Renal cortex interstitium (tissue), 11 donors: ENCODE measurements around the gene FKBP5. TPM values are rescaled to one million over a fixed set of nuclear protein-coding genes. Genes with fewer than 3 reads are reported as not detected.
A peak's percentile ranks its signal among the peaks of the same experiment; 100 is the strongest.
"Not testable (repeated sequence)": the region's sequence is repeated elsewhere in the genome, so short reads cannot be mapped to it uniquely, and the experiment has no call there.

Experiments
- DNase-seq, 11 donors: peaks; one replicate each; pipeline ENCODE4 v3.0.0-alpha.2; 2013; ENCODE audit warnings: low read depth in 9 of 11, low spot score in 4 of 11; ENCODE audit errors: extremely low read depth in 1 of 11
- polyA plus RNA-seq, 3 donors: library from polyadenylated mRNA; unstranded; fragments of 120-200 nt; gene quantifications; one replicate each; pipeline ENCODE4 v1.2.1, GENCODE V29; 2013; ENCODE audit not compliant: insufficient read length in 3 of 3

The FKBP5 gene
- polyA plus RNA-seq, 3 donors: 18.5 to 31.4 (median 29.8) TPM

DNA sequence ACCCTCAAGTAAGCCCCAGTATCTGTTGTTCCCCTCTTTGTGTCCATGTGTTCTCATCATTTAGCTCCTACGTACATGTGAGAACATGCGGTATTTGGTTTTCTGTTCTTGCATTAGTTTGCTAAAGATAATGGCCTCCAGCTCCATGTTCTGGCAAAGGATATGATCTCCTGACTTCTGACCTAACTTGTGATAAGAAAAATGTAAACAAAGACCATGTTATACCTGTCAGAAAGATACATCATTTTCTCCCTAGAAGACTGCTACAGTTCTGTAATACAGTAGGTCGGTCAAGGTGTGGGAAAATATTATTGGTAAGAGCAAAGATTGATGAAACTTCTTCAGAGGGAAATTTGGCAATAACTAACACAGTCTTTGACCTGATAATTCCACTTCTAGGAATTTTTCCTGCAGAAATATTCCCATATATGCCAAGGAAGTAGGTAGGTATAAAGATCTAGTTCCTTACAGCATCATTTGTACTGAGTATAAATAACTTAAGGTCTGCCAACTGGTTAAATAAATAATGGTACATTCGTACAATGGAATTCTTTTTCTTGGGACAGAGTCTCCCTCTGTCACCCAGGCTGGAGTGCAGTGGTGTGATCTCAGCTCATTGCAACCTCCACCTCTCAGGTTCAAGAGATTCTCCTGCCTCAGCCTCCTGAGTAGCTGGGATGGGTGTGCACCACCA is 19.1 kb upstream of the FKBP5 start:
- DNase-seq: no peak

DNA sequence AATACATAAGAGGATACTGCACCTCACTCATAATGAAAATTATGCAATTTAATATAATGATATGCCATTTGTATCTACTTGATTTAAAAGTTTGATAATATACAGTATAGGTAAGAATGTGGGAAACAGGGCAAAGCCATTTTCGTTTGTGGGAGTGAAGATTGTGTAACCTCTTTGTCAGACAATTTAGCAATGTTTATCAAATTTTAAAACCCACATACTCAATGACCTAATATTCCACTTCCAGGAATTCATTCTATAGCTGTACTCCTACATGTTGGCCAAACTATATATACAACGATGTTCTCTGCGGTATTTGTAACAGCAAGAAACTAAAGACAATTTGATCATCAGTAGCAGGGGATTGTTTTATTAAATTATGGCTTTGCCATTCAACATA is 17.8 kb upstream of the FKBP5 start:
- no peak for DNase-seq

DNA sequence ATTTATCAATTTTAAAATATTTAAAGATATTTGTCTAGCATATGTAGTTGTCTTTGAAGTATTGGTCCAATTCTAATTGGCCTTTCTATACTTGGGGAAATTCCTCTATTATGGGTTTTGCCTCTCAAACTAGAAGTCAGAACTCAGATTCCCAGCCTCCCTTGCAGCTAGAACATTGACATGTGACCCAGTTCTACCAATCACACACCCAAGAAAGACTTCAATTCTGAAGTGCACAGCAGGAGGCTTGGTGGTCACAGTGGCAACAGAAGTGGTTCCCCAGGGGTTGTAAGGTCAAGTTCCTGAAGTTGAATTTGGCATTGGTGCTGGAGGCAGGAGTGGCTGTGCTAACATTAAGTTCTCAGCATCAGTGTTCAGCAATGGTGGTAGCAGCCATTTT is 14.8 kb upstream of the FKBP5 start:
- DNase-seq: no peak

DNA sequence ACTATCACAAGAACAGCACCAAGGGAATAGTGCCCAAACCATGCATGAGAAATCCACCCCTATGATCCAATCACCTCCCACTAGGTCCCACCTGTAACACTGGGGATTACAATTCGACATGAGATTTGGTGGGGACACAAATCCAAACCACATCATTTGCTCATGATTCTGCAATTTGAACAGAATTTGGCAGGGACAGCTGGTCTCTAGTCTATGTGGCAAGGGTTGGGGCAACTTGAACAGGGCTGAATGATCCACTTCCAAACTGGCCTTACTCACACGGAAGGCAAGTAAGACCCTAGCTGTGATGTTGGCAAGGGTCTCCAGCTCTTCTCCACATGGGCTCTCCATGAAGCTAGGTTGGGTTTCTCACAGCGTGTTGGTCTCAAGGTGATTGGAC is 10.1 kb upstream of the FKBP5 start:
- no peak for DNase-seq

DNA sequence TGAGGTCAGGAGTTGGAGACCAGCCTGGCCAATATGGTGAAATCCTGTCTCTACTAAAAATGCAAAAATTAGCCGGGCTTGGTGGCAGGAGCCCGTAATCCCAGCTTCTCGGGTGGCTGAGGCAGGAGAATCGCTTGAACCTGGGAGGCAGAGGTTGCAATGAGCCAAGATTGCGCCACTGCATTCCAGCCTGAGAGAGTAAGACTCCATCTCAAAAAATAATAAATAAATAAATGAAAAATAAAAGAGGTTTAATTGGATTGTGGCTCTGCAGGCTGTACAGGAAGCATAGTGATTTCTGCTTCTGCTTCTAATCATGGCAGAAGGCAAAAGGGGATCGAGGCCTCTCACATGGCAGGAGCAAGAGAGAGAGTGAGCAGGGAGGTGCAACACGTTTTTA is 9.7 kb upstream of the FKBP5 start:
- DNase-seq: not testable (repeated sequence)

DNA sequence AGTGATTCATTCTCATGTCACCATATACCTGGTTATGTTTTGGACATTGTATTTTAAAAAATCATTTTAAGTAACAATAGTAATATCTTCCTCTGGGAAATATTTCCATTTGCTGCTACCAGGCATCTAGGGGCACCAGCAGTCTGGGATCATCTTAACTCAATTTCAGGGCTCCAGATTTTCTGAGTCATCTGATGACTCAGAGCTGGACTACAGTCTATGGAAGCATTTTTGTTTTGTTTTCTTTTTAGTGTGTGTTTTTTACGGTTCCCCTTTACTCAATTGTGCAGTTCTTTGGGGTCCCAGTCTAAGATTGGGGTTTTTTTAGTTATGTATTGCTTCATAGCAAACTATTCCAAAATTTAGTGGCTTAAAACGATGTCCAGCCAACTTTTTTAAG is 5.7 kb upstream of the FKBP5 start:
- DNase-seq: no peak

DNA sequence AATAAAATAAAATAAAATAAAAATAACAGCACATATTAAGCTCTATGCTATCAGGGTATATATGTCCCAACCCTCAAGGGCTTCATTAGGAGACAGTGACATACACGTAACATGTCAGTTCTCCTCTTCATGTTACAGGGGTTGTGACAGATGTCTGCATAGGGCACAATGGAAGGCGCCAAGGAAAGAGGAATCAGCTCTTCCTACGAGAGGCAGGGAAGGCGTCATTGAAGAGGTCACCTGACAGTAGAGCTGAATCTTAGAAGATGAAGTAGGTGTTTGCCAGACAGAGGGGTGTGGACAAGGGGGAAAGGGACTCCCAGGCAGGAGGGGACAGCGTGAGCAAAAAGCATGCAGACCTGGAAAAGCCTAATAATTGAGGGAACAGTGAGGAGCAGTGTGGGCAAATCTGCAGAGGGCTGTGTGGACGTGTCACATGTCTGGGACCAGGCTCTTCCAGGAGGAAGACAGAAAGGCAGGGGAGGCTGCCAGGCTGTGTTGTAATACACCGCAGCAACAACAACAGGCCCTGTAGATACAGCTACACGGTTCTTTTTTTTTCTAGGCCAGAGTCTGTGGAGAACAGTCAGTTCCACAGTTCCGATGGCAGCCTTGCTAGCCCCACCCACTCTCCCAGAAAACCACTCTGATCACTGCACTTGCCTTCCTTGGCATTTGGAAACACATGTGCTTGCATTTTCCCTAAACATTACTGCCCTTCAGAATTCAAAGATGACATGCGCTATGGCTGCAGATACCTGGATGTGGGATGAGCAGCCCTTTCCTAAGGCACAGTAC is 2.5 kb upstream of the FKBP5 start:
- no peak for DNase-seq

DNA sequence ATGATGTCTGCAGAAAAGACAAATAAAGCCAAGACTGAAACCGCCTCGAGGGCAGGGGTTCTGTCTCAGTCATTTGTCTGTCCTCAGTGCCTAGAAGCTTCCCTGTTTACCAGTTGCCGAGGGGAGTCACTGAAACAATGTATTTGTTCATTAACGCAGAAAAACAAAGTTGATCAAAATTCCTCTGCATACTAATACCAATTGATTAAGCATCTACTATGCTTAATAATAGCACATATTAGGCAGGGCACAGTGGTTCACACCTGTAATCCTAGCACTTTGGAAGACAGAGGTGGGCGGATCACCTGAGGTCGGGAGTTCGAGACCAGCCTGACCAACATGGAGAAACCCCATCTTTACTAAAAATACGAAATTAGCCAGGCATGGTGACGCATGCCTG is 1.8 kb upstream of the FKBP5 start:
- DNase-seq: no peak

DNA sequence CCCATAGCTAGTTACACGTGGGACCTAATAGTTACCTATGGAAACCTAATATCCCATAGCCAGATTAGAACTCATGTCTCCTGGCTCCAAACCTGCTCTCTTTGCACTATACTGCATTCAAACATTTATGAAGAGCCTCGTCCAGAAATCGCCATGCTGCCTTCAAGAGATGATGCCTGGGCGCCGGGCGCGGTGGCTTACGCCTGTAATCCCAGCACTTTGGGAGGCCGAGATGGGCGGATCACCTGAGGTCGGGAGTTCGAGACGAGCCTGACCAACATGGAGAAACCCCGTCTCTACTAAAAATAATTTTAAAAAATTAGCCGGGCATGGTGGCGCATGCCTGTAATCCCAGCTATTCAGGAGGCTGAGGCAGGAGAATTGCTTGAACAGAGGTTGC is 1.3 kb upstream of the FKBP5 start:
- not testable (repeated sequence) for DNase-seq

DNA sequence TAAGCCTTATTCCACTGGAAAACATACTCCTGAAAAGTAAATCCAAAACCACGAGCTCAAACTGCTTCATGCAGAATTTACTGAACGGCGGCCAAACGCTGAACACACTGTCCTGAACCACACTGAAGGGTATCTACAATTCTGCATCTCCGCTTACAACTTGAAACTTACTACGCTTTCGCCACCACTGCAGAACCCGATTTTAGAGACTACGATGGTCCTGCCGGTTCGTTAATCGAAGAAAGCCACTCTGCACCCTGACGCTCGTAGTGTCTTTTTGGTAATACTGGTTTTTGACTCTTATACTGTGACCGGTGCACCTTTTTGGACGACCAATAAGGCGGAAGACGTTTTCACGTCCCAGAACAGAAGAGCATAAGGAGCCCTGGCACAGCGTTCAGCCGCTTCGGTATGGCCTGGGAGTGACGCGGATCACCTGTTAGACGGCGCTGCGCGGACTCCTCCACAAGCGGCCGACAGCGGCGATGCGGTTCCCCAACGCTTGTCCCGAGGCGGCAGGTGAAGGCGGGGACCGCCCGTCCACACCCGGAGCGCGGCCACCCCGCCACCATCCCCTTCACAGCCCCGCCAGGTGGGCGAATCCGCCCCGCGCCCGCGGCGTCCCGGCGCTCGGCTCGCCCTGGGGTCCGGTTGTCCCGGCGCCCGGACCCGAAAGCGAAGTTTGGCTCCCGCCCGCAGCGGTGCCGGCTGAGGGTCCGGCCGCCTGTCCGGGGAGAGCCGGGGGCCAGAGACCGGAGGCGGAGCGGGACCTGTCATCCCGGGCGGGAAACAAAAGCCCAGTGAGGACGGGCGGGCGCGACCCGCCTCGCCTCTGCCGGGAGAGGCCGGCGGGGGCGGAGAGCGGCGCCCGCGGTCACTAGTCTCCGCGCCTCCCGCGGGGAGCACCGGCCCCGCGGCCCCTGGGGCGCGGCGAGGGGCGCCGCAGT is 784 bp downstream of the FKBP5 start:
- peak in 8 of 11 donors; percentile 21 to 43 (median 32) for DNase-seq

DNA sequence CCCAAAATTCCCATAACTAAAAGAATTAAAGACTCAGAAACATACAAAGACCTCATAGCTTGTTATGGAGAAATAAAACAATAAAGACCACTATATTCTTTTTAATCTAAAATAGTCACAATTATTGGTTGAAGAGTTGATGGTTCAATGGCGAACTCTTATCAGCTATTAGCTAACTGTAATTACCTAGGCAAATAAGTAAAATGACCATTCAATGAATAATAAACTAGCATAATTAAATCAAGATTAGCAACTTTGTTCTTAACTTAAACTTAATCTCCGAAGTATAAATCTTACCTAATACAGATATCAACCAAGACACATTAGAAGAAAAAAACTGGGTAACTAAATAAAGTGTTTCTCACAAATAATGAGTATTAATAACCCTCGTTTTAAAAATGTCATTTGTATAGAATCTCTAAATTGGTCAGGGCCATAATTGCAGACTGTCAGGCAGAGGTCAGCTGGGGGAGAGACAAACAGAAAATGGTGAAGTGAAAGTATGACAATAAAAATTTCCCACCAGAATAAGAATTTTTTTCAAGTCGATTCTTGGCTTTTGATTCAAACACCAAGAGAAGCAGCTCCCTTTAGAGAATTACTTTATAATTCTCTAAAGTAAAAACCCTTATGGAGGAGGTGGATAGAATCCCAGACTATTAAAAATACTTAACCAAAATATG is 1.7 kb downstream of the FKBP5 start:
- no peak for DNase-seq

DNA sequence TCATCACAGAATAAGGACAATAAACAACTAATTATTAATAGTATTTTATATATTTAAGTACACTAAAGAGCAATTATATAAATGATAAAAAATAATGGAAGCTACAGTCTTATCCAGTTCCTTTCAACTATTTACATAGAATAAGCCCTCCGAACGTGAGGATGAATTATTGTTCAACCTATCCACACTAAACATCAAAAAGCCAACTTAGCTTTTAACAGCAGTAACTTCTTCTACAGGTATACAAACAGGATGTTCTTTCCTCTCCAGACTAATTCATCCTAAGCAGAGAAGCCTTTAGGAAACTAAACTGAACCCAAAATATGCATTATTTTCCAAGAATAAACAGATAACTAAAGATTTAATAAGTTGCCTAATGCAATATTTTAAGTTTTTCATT is 2.3 kb downstream of the FKBP5 start:
- no peak for DNase-seq

DNA sequence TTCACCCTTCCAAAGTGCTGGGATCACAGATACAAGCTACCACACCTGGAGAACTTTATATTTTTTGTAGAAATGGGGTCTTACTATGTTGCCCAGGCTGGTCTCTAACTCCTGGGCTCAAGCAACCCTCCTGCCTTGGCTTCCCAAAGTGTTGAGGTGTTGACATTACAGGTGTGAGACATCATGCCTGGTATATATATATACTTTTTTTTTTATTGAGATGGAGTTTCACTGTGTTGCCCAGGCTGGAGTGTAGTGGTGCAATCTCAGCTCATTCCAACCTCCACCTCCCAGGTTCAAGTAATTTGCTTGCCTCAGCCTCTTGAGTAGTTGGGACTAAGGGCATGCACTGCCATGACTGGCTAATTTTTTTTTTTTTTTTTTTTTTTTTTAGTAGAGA is 5.4 kb downstream of the FKBP5 start:
- DNase-seq: no peak

DNA sequence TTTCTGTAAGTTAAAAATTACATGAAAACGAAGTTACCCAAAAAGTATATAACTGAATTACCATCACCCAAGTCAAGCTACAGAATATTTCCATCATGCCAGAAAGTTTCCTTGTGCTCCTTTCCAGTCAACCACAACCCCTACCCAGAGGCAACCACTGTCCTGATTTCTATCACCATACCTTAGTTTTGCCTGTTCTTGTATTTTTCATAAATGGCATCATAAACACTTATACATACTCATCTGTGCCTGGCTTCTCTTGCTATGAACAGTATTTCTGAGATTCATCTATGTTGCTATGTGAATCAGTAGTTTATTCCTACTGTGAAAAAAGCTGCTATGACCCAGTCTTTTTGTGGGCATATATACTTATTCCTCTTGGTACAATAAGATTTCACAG is 7.4 kb downstream of the FKBP5 start:
- DNase-seq: no peak

DNA sequence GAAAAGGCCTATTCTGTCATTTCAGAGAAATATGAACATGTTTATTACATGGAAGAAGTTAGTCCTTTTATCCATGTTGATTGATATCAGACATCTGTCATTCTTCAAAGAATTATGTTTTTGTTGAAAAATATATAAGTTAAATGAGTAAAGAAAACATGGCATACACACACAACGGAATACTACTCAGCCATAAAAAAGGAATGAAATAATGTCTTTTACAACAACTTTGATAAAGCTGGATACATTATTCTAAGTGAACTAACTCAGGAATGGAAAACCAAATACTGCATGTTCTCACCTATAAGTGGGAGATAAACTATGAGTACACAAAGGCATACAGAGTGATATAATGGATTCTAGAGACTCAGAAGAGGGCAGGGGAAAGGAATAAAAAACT is 9.3 kb downstream of the FKBP5 start:
- no peak for DNase-seq

DNA sequence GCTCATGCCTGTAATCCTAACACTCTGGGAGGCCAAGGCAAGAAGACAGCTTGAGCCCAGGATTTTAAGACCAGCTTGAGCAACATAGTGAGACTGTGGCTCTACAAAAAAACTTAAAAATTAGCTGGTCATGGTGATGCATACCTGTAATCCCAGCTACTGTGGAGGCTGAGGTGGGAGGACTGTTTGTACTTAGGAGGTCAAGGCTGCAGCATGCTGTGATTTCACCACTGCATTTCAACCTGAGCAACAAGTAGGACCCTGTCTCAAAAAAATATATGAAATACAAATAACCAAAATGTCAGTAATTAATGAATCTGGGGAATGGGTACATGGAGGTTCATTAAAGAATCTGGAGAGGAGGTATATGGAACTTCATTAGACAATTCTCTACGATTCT is 9.9 kb downstream of the FKBP5 start:
- DNase-seq: no peak

DNA sequence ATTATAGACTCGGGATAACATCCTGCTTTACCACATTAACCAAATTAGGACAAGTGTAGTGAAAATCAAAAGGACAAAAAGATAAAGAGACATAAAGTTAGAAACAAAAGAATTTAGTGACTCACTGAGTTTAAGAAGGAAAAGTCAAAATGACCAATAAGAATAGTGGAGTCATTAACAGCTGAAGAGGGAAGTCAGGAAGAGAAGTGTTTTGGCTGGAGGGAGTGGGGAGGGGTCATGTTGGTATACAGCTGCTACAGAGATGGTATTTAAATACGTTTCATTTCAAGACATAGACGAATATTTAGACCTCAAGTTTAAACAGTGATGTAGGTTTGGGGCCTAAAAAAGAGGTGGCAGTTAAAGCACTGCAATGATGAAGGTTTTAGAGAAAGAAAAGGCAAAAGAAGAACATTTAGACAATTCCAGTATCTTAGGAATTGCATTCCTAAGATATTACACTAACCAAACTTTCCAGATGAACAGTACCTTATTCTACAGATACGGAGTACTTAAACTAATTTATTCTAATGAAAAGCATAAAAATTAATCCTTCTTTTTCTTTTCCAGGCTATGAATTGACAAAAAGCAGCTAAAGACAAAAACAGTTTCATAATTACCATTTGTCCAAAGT is 10.6 kb downstream of the FKBP5 start:
- DNase-seq: no peak

DNA sequence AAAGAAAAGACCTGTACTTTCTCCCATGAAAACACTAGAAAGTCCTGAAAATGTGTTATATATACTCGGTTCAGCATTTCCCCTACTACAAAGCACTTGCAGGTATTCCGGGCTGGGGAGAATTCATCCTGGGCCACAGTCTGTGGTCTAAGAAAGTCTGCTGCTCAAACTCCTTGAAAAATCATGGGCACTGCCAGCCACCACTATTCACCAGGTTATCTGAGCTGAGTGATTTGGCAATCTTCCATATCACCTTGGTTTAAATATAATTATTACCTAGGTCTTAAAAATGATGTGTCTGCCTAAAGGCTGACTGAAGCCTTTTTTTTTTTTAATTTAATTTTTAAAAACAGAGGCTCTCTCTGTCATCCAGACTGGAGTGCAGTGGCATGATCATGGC is 11.3 kb downstream of the FKBP5 start:
- DNase-seq: no peak
